A673 (cell line): ENCODE data around the gene LRRC8A. TPM values are rescaled to one million over a fixed set of nuclear protein-coding genes. Genes with fewer than 3 reads are reported as not detected.
"Not testable (repeated sequence)": the region's sequence is repeated elsewhere in the genome, so short reads cannot be mapped to it uniquely, and the experiment has no call there.

ENCODE experiments used
- BruUV-seq: library from RNA; stranded (reverse); fragments of 400-500 nt; replicated peaks from 2 replicates; lab custom pipeline; 2021; lab: Mats Ljungman, UMichigan
- CTCF ChIA-PET: fragments of 300-600 bp; sonication (Branson Sonifier 250); formaldehyde crosslinking; loops from one replicate; lab custom pipeline; 2022; ENCODE audit warnings: antibody characterized with exemption; lab: Charles Lee
- POLR2A ChIA-PET: fragments of 300-600 bp; sonication (Branson Sonifier 250); formaldehyde crosslinking; loops from one replicate; lab custom pipeline; 2022; ENCODE audit warnings: antibody characterized with exemption; ENCODE audit not compliant: low non-redundant PET; lab: Charles Lee
- DNase-seq: peaks from one replicate; pipeline ENCODE4 v3.0.0-alpha.2; 2015; ENCODE audit warnings: low spot score
- H3K27ac ChIP-seq: fragments of 200-600 bp; sonication (generic); 2 replicates; pipeline ENCODE4 v1.5.1; 2016; ENCODE audit warnings: mixed run types, low read depth, mild to moderate bottlenecking, mixed read lengths, antibody characterized with exemption, low read length; ENCODE audit not compliant: poor library complexity, severe bottlenecking
- H3K27me3 ChIP-seq: fragments of 200-600 bp; sonication (generic); replicated peaks from 2 replicates; pipeline ENCODE4 v1.6.1; 2017; ENCODE audit warnings: mixed run types, low read depth, mild to moderate bottlenecking, mixed read lengths, antibody characterized with exemption, low read length; ENCODE audit not compliant: insufficient read depth, poor library complexity
- H3K36me3 ChIP-seq: fragments of 200-600 bp; sonication (generic); 2 replicates; pipeline ENCODE4 v1.6.1; 2016; ENCODE audit warnings: mixed run types, mild to moderate bottlenecking, mixed read lengths, antibody characterized with exemption, low read length; ENCODE audit not compliant: insufficient read depth, poor library complexity, severe bottlenecking
- H3K4me1 ChIP-seq: fragments of 200-600 bp; sonication (generic); 2 replicates; pipeline ENCODE4 v1.6.1; 2017; ENCODE audit warnings: mixed run types, mild to moderate bottlenecking, mixed read lengths, antibody characterized with exemption, low read length; ENCODE audit not compliant: insufficient read depth, poor library complexity, severe bottlenecking
- H3K4me3 ChIP-seq: fragments of 200-600 bp; sonication (generic); 2 replicates; pipeline ENCODE4 v1.5.1; 2016; ENCODE audit warnings: low read depth, mixed run types, mild to moderate bottlenecking, mixed read lengths, low read length; ENCODE audit not compliant: poor library complexity, severe bottlenecking
- H3K9me3 ChIP-seq: fragments of 200-600 bp; sonication (generic); 2 replicates; pipeline ENCODE4 v1.6.1; 2016; ENCODE audit warnings: mixed run types, low read depth, mild to moderate bottlenecking, mixed read lengths, antibody characterized with exemption, low read length; ENCODE audit not compliant: poor library complexity, severe bottlenecking
- EZH2 ChIP-seq: fragments of 200-600 bp; sonication (generic); IDR thresholded peaks from 2 replicates; pipeline ENCODE4 v1.6.1; 2017; ENCODE audit warnings: borderline replicate concordance, low read depth, mild to moderate bottlenecking, mixed read lengths, antibody characterized with exemption, low read length; ENCODE audit not compliant: poor library complexity, severe bottlenecking
- intact Hi-C: fragments of 100-400 bp; cut with micrococcal nuclease; formaldehyde crosslinking; loops from one replicate; pipeline ENCODE4 v1.10.0; 2022; ENCODE audit not compliant: unreplicated experiment
- total RNA-seq: library from RNA; stranded (reverse); gene quantifications from 2 replicates; pipeline ENCODE4 v1.2.3, GENCODE V29; 2021
- TF ChIP-seq, protein P1 (sequence below): fragments of 300-800, 200-600 bp; sonication (generic); conservative IDR thresholded peaks from 2 replicates; pipeline ENCODE4 v1.5.1; 2017; ENCODE audit warnings: low read depth, mild to moderate bottlenecking, antibody characterized with exemption, low read length, moderate library complexity, mixed read lengths

The LRRC8A gene
- total RNA-seq, 1 experiment from 2014 or later, result 56.8 TPM

DNA sequence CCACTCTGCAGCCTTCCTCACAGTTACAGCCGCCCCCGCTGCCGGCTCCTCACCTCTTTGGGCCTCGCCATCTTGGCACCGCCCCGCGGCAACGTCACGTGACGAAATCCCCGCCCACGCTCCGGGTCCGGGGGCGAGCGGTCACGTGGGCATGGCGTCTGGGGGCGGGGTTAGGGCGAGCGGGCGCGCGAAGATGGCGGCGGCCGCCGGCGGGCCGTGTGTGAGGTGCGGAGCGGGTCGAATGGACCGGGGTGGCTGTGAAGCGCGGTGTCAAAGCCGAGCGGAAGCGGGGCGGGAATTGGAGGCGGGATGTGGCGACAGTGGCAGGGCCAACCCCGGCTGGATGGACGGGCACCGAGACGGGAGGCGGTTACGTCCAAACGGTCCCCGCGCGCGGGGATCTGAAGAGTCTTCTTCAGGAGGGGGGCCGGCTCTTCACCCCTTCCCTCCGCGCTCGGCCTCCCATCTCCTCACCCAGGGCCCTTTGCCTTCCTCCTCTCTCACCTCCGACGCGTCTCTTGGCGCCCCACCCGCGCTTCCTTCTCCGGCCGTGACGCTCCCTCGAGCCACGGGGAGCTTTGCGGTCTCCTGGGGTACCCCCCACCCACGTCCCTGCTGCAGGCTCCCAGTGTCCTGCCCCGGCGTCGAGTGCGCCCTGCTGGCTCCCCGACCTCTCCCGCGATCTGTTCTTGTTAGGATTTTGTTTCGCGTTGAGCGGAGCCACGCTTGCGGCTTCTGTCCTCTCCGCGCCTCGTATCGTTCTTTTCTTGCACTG lies 65.8 kb downstream of the LRRC8A start, which contains the start of the genes DOLK and NUP188:
Gene DOLK, minus strand, starts transcription at position 77 of the 775 bp plus-strand sequence. CDS start 300 bp downstream, outside the sequence.
Gene NUP188, plus strand, starts transcription at position 173 of the 775 bp plus-strand sequence. Its CDS starts 21 bp downstream, at position 194.
- TF ChIP-seq, protein P1, sequence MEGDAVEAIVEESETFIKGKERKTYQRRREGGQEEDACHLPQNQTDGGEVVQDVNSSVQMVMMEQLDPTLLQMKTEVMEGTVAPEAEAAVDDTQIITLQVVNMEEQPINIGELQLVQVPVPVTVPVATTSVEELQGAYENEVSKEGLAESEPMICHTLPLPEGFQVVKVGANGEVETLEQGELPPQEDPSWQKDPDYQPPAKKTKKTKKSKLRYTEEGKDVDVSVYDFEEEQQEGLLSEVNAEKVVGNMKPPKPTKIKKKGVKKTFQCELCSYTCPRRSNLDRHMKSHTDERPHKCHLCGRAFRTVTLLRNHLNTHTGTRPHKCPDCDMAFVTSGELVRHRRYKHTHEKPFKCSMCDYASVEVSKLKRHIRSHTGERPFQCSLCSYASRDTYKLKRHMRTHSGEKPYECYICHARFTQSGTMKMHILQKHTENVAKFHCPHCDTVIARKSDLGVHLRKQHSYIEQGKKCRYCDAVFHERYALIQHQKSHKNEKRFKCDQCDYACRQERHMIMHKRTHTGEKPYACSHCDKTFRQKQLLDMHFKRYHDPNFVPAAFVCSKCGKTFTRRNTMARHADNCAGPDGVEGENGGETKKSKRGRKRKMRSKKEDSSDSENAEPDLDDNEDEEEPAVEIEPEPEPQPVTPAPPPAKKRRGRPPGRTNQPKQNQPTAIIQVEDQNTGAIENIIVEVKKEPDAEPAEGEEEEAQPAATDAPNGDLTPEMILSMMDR, result no peak
- TF ChIP-seq EZH2, result no peak

DNA sequence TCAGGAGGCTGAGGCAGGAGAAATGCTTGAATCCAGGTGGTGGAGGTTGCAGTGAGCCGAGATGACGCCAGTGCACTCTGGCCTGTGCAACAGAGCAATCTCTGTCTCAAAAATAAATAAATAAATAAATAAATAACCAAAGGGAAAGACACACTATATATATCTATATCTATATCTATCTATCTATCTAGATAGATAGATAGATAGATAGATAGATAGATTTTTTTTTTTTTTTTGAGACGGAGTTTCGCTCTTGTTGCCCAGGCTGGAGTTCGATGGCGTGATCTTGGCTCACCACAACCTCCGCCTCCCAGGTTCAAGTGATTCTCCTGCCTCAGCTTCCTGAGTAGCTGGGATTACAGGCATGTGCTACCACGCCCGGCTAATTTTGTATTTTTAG lies 79.5 kb downstream of the LRRC8A start:
- H3K27ac ChIP-seq, intact Hi-C loops, H3K4me1 ChIP-seq, H3K27me3 ChIP-seq, H3K9me3 ChIP-seq, CTCF ChIA-PET, H3K4me3 ChIP-seq, DNase-seq, BruUV-seq, POLR2A ChIA-PET: not testable (repeated sequence)
- peaks cover 73% of the 10 kb centered on the region for H3K36me3 ChIP-seq

More for the DNA sequence above, 65.8 kb downstream of the LRRC8A start, which contains the start of the genes DOLK and NUP188:
- ChIA-PET CTCF (no interaction called here), POLR2A (no interaction called here)
- intact Hi-C loops, result loop anchor here (5.0 kb wide), 1 partner anchor 85 kb away; no protein-coding TSS in a partner anchor
- DNase-seq, result peak; percentile 96
- Histone ChIP-seq H3K36me3 (peaks cover 26% of the 10 kb centered on the region), H3K4me1 (peaks cover 5% of the 10 kb centered on the region), H3K4me3 (peak within 1 kb of the TSS; percentile 93), H3K27me3 (no peaks in the 10 kb centered on the region), H3K27ac (peak within 1 kb of the TSS; percentile 93), H3K9me3 (no peaks in the 10 kb centered on the region)
- TSS peak; percentile 39 for BruUV-seq

Other genes with a start within 250 kb of the LRRC8A start
- gene DYNC2I2, start 225.3 kb upstream of the LRRC8A start, total RNA-seq, result 135 TPM in 2 replicates
- 942 and 1,009 TPM in 2 replicates for gene SET, start 192.9 kb upstream of the LRRC8A start, total RNA-seq
- gene PKN3, start 179.6 kb upstream of the LRRC8A start, total RNA-seq, result 12.3 and 21.5 TPM in 2 replicates
- 32.6 and 35.2 TPM in 2 replicates for gene ZDHHC12, start 158.0 kb upstream of the LRRC8A start, total RNA-seq
- 12.9 and 19.6 TPM in 2 replicates for gene ZER1, start 110.2 kb upstream of the LRRC8A start, total RNA-seq
- 26.7 and 27.2 TPM in 2 replicates for gene TBC1D13, start 94.9 kb upstream of the LRRC8A start, total RNA-seq
- gene ENDOG, start 63.6 kb upstream of the LRRC8A start, total RNA-seq, result 45.8 and 46.7 TPM in 2 replicates
- gene SPOUT1, start 52.3 kb upstream of the LRRC8A start, total RNA-seq, result 66.4 and 67.6 TPM in 2 replicates
- 17.9 and 20.1 TPM in 2 replicates for gene KYAT1, start 183 bp upstream of the LRRC8A start, total RNA-seq
- 6.3 and 8.0 TPM in 2 replicates for gene PHYHD1, start 38.8 kb downstream of the LRRC8A start, total RNA-seq
- 20.6 and 23.2 TPM in 2 replicates for gene DOLK, start 65.5 kb downstream of the LRRC8A start, total RNA-seq
- gene NUP188, start 65.6 kb downstream of the LRRC8A start, total RNA-seq, result 147 and 170 TPM in 2 replicates
- 52.7 and 59.4 TPM in 2 replicates for gene SH3GLB2, start 146.2 kb downstream of the LRRC8A start, total RNA-seq
- gene MIGA2, start 154.5 kb downstream of the LRRC8A start, total RNA-seq, result 26.7 and 27.7 TPM in 2 replicates
- 30.2 and 30.4 TPM in 2 replicates for gene DOLPP1, start 199.0 kb downstream of the LRRC8A start, total RNA-seq
- gene CRAT, start 228.7 kb downstream of the LRRC8A start, total RNA-seq, result 10.1 and 16.2 TPM in 2 replicates
- 153 and 157 TPM in 2 replicates for gene PTPA, start 229.3 kb downstream of the LRRC8A start, total RNA-seq